GM18951 (cell line): ENCODE results near the gene SRRM2.

ENCODE experiments used
- POLR2A ChIP-seq: IDR thresholded peaks from 4 replicates; pipeline ENCODE4 v1.6.1; 2011; ENCODE audit warnings: mild to moderate bottlenecking; ENCODE audit not compliant: insufficient read length, insufficient read depth; ENCODE audit errors: extremely low read depth
- in situ Hi-C: fragments of 300-500 bp; cut with MboI; formaldehyde crosslinking; loops from one replicate; pipeline ENCODE4 v1.12.0; 2022; ENCODE audit warnings: low sequenced_read_pairs, mixed read lengths, inconsistent platforms; ENCODE audit not compliant: unreplicated experiment

The SRRM2 gene

GRCh38 chr16:2739625-2740430 lies 12.6 kb upstream of the SRRM2 start:
- in situ Hi-C loops = no loop called here
- TF ChIP-seq POLR2A = no peak

DNA sequence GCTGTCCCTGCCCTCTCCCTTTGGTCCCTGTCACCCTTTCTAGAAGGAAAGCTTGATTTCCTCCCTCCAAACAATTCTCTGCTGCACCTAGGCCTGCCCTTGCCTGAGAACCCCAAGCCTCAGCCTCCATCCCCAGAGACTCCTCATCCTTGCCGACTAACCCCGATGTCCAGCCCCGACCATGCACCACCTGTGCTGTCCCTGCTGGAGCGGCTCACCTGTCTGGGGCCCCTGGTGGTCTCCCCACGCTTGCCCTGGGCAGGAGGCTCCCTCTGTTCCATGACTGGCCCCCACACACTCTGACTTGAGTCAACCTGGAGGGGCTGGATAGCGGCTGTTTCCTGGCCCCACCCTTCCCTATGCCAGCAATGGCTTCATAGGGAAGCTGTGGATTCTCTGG lies 12.0 kb upstream of the SRRM2 start:
- TF ChIP-seq POLR2A = no peak
- in situ Hi-C loops = no loop called here

- no peak for TF ChIP-seq POLR2A
Measured at GRCh38 chr16:2741168-2741567, 11.3 kb upstream of the SRRM2 start.

GRCh38 chr16:2742323-2743006 lies 10.0 kb upstream of the SRRM2 start:
- no peak for TF ChIP-seq POLR2A
- in situ Hi-C loops = no loop called here

More at GRCh38 chr16:2741168-2741567, 11.3 kb upstream of the SRRM2 start:
- in situ Hi-C loops = no loop called here

GRCh38 chr16:2743007-2743810 lies 9.2 kb upstream of the SRRM2 start:
- TF ChIP-seq POLR2A = no peak
- in situ Hi-C loops = no loop called here

GRCh38 chr16:2744711-2745110 lies 7.7 kb upstream of the SRRM2 start:
- in situ Hi-C loops = no loop called here
- no peak for TF ChIP-seq POLR2A

- TF ChIP-seq POLR2A = no peak
- in situ Hi-C loops = no loop called here
Measured at GRCh38 chr16:2745116-2745890, 7.1 kb upstream of the SRRM2 start.

- in situ Hi-C loops = no loop called here
- TF ChIP-seq POLR2A = no peak
Measured at GRCh38 chr16:2745961-2746360, 6.5 kb upstream of the SRRM2 start.

DNA sequence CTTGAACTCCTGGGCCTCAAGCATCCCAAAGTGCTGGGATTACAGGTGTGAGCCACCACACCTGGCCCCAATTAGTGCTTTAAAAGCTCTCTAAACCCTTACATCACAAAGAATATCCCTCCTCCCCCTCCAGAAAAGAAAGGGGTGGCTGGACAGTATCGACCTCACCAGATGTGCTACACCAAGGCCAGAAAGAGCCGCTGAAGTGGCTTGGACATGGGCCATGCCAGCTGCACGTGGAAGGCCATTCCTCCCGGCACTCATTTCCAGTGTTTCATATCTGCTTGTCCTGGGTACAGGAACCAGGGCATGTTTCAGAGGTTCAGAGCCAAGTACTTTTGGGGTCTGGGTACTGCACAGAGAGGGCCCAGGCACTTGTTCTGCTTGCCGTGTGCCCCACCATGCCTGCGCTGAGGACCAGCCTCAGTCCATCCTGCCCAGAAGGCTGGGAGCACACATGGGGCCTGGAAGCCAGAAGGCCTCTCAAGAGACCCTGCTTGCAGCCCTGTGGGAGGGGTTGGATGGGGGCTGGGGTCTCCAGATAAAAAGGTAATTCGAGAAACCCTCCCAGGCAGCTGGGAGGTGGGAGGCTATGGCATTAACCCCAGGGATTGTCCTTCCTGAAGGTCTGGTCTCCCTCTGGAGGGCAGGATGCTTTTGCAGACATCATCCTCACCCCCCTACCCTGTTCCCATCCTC lies 3.5 kb upstream of the SRRM2 start:
- no peak for TF ChIP-seq POLR2A

GRCh38 chr16:2749476-2749875 lies 3.0 kb upstream of the SRRM2 start:
- no peak for TF ChIP-seq POLR2A
- in situ Hi-C loops = no loop called here

More for the DNA sequence above, 3.5 kb upstream of the SRRM2 start:
- in situ Hi-C loops = no loop called here

GRCh38 chr16:2749936-2750335 lies 2.5 kb upstream of the SRRM2 start:
- in situ Hi-C loops = no loop called here
- no peak for TF ChIP-seq POLR2A

DNA sequence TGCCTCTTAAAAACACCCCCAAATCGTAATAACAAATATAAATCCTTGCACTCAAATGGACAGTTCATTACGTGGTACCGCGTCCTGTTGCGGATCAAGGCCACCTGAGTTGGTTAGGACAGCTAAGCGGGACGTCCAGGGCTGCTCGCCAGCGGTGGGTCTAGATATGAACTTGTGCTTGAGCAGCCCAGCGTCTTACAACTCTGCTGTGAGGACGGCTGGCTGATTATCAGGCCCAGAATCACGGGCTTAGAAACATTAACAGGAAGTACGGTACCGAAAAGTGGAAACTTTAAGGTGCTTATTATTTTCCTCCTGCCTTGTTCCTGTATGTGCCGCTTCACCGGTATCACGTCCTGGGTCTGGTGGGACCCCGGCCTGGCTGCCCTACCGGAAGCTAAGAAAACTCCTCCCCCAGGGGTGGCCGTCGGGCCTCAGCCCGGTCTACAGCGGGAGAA lies 832 bp upstream of the SRRM2 start:
- TF ChIP-seq POLR2A = no peak
- in situ Hi-C loops = no loop called here
